Body of pancreas (tissue), 4 donors: Measurements from ENCODE around the gene LFNG.

Experiments
- POLR2A ChIP-seq, 3 donors: fragments of 450-650 bp; IDR thresholded peaks; one replicate each; pipeline ENCODE4 v1.6.1; 2016; ENCODE audit warnings: antibody characterized with exemption in 3 of 3, mild to moderate bottlenecking in 2 of 3
- TF ChIP-seq, protein P1 (sequence below), 7 experiments: fragments of 450-650 bp in 4 of 7; fragments of 200-600 bp in 3 of 7; sonication (generic) in 3 of 7; IDR thresholded peaks; one replicate each; pipeline ENCODE4 v1.5.1; 2016 to 2019; ENCODE audit warnings: antibody characterized with exemption in 7 of 7

- TF ChIP-seq, protein P1, sequence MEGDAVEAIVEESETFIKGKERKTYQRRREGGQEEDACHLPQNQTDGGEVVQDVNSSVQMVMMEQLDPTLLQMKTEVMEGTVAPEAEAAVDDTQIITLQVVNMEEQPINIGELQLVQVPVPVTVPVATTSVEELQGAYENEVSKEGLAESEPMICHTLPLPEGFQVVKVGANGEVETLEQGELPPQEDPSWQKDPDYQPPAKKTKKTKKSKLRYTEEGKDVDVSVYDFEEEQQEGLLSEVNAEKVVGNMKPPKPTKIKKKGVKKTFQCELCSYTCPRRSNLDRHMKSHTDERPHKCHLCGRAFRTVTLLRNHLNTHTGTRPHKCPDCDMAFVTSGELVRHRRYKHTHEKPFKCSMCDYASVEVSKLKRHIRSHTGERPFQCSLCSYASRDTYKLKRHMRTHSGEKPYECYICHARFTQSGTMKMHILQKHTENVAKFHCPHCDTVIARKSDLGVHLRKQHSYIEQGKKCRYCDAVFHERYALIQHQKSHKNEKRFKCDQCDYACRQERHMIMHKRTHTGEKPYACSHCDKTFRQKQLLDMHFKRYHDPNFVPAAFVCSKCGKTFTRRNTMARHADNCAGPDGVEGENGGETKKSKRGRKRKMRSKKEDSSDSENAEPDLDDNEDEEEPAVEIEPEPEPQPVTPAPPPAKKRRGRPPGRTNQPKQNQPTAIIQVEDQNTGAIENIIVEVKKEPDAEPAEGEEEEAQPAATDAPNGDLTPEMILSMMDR (IDR thresholded peaks at IDR 0.05) = no peak
- TF ChIP-seq POLR2A (IDR thresholded peaks at IDR 0.05) = peak in 1 of 3 donors; percentile 8
Measured at GRCh38 chr7:2526659-2527504, 7.3 kb downstream of the LFNG start.
